Effector memory CD8-positive, alpha-beta T cell (primary cell): Measurements from ENCODE around the gene HELZ.

Experiments
- ATAC-seq: fragments of 150-1000 bp; cut with Tn5 transposase; replicated peaks from 2 replicates; pipeline ENCODE4 v1.10.0; 2021; ENCODE audit warnings: mild to moderate bottlenecking, moderate library complexity
- DNase-seq, 3 experiments: peaks; one replicate each; pipeline ENCODE4 v3.0.0; 2021
- H3K27ac Mint-ChIP-seq, 2 donors: one replicate each; pipeline ENCODE4 v1.8.0; 2022; ENCODE audit warnings: mild to moderate bottlenecking in 2 of 2, mixed read lengths in 2 of 2, moderate library complexity in 2 of 2
- H3K27me3 Mint-ChIP-seq, 2 donors: one replicate each; pipeline ENCODE4 v1.8.0; 2022; ENCODE audit warnings: mixed read lengths in 2 of 2
- H3K36me3 Mint-ChIP-seq: one replicate; pipeline ENCODE4 v1.8.0; 2022; ENCODE audit warnings: mild to moderate bottlenecking, moderate library complexity, mixed read lengths; ENCODE audit not compliant: insufficient read depth
- H3K4me1 Mint-ChIP-seq, 2 donors: one replicate each; pipeline ENCODE4 v1.8.0; 2022; ENCODE audit warnings: low read depth in 2 of 2, mixed read lengths in 2 of 2
- H3K4me3 Mint-ChIP-seq, 2 donors: one replicate each; pipeline ENCODE4 v1.8.0; 2022; ENCODE audit warnings: mild to moderate bottlenecking in 2 of 2, mixed read lengths in 2 of 2, moderate library complexity in 2 of 2
- H3K9me3 Mint-ChIP-seq, 2 donors: one replicate each; pipeline ENCODE4 v1.8.0; 2022; ENCODE audit warnings: mixed read lengths in 2 of 2

Gene HELZ

DNA sequence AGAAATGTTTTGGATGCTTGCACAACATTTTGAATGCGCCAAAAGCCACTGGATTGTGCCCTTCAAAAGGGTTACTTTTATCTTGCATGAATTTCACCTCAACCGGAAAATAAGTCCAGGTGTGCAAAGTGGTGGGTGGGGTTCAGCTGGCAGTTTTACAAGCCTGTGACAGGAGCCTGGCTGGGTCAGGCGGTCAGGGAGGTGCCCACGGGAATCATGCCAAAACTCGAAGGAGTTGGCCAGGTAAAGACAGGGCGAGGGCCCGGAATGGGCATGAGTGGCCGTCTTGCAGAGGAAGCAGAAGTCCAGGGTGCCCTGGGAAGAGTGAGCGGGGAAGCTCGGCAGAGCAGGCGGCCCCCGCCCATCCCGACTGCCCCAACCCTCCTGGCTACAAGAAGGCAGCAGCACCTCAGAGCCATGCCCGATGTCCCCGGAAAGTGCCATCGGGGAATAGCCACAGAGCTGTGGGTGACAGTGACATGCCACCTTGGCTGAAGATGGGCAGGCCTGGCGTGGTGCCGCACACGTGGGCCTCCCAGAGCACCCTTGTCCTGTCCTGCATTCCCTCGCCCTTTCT is 219.7 kb downstream of the HELZ start:
- no peaks in the 10 kb centered on the region for H3K36me3 Mint-ChIP-seq
- peaks cover 0 to 2% of the 10 kb centered on the region in 2 donors for H3K4me1 Mint-ChIP-seq
- no peak overlapping the region for H3K27ac Mint-ChIP-seq
- no peak for DNase-seq
- H3K9me3 Mint-ChIP-seq = no peaks in the 10 kb centered on the region
- peaks cover 0 to 11% of the 10 kb centered on the region in 2 donors for H3K27me3 Mint-ChIP-seq
- ATAC-seq = no peak
- no peak overlapping the region for H3K4me3 Mint-ChIP-seq

- no peaks in the 10 kb centered on the region for H3K9me3 Mint-ChIP-seq
- H3K4me3 Mint-ChIP-seq = no peak overlapping the region
- H3K27ac Mint-ChIP-seq = no peak overlapping the region
- ATAC-seq = no peak
- H3K4me1 Mint-ChIP-seq = peaks cover 0 to 2% of the 10 kb centered on the region in 2 donors
- H3K27me3 Mint-ChIP-seq = peaks cover 0 to 15% of the 10 kb centered on the region in 2 donors
- no peaks in the 10 kb centered on the region for H3K36me3 Mint-ChIP-seq
- no peak for DNase-seq
These were observed 220.3 kb downstream of the HELZ start for GRCh38 chr17:67024736-67025135.

DNA sequence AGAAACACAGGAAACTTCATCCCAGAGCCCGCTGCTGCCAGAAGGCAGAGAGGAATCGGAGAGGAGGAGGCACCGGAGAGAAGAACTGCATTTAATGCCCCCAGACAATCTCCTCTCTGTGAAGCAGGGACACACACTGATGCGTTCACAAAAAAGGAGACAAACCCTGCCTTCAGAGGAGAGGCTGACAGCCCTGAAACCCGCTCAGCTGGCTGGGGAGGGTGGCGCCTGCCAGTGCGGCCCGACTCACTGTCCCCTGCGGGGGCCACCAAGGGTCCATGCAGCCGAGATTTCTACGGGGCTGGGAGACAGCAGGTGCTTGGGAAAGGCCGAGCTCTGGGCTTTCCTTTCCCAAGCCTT is 222.6 kb downstream of the HELZ start:
- Mint-ChIP-seq H3K27me3 (peaks cover 0 to 38% of the 10 kb centered on the region in 2 donors), H3K27ac (no peak overlapping the region)
- no peak for ATAC-seq

GRCh38 chr17:67021743-67022450 is 223.1 kb downstream of the HELZ start:
- Mint-ChIP-seq H3K4me1 (peaks cover 0 to 2% of the 10 kb centered on the region in 2 donors), H3K4me3 (no peak overlapping the region), H3K27ac (no peak overlapping the region), H3K36me3 (no peaks in the 10 kb centered on the region), H3K9me3 (no peaks in the 10 kb centered on the region), H3K27me3 (peaks cover 0 to 44% of the 10 kb centered on the region in 2 donors)
- DNase-seq = no peak
- ATAC-seq = no peak

More for the DNA sequence above, 222.6 kb downstream of the HELZ start:
- H3K4me3 Mint-ChIP-seq = no peak overlapping the region
- no peaks in the 10 kb centered on the region for H3K9me3 Mint-ChIP-seq
- no peak for DNase-seq
- no peaks in the 10 kb centered on the region for H3K36me3 Mint-ChIP-seq
- H3K4me1 Mint-ChIP-seq = peaks cover 0 to 2% of the 10 kb centered on the region in 2 donors

DNA sequence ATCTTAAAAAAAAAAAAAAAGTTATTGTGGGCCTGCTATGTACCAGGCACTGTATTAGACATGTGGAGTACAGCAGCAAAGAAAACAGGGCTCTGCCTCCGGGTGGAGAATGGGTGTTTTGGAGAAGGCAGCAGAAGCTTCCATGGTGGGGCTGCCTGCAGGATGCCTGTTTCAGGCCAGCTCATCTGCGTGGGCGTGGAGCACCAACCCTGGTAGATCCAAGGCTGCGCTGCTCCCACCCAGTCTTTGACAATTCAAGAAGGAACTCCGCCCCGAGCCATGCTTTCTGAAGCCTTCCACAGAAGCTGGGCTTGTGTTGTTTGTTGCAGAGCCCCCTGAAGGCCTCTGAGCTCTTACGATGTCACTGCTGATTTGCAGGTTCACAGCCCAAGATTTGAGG is 223.8 kb downstream of the HELZ start:
- DNase-seq (no peak), ATAC-seq (no peak)
- no peak overlapping the region for H3K4me3 Mint-ChIP-seq
- peaks cover 0 to 2% of the 10 kb centered on the region in 2 donors for H3K4me1 Mint-ChIP-seq
- H3K9me3 Mint-ChIP-seq = no peaks in the 10 kb centered on the region
- no peak overlapping the region for H3K27ac Mint-ChIP-seq
- no peaks in the 10 kb centered on the region for H3K36me3 Mint-ChIP-seq
- peaks cover 0 to 51% of the 10 kb centered on the region in 2 donors for H3K27me3 Mint-ChIP-seq
